Kidney epithelial cell (primary cell): ENCODE results near the gene OR13J1. TPM values are rescaled to one million over a fixed set of nuclear protein-coding genes. Genes with fewer than 3 reads are reported as not detected.
A peak's percentile ranks its signal among the peaks of the same experiment; 100 is the strongest.

Source experiments
- DNase-seq: peaks from one replicate; pipeline ENCODE4 v3.0.0-alpha.2; 2010; ENCODE audit warnings: low read depth
- H3K27me3 ChIP-seq: 2 replicates; pipeline ENCODE4 v1.6.0; 2011; ENCODE audit warnings: low read length; ENCODE audit not compliant: control insufficient read depth, insufficient read depth
- H3K36me3 ChIP-seq: 2 replicates; pipeline ENCODE4 v1.5.1; 2011; ENCODE audit warnings: low read length; ENCODE audit not compliant: control insufficient read depth, insufficient read depth
- H3K4me3 ChIP-seq: 2 replicates; pipeline ENCODE4 v1.5.1; 2011; ENCODE audit warnings: low read depth, mild to moderate bottlenecking, control low read depth, low read length
- total RNA-seq: library from RNA; depleted of rRNA; stranded (reverse); fragments of >200 nt; gene quantifications from 2 replicates; pipeline ENCODE4 v1.2.3, GENCODE V29; 2015
- TF ChIP-seq, protein P1 (sequence below): IDR thresholded peaks from 2 replicates; pipeline ENCODE4 v1.5.1; 2011; ENCODE audit warnings: mild to moderate bottlenecking, moderate library complexity, low read length, control low read depth, inconsistent platforms; ENCODE audit not compliant: insufficient read depth, poor library complexity, severe bottlenecking

The OR13J1 gene
- total RNA-seq, 1 donor from 2014 or later = not detected

GRCh38 chr9:35828716-35829083 lies 41.5 kb downstream of the OR13J1 start, which contains the start of gene FAM221B:
FAM221B (minus strand) TSS chr9:35828732; CDS start chr9:35826161, 2,571 bp downstream.
- DNase-seq = no peak
- Histone ChIP-seq H3K4me3 (peak within 1 kb of the TSS; percentile 54), H3K27me3 (no peaks in the 10 kb centered on the region), H3K36me3 (no peaks in the 10 kb centered on the region)
- TF ChIP-seq, protein P1, sequence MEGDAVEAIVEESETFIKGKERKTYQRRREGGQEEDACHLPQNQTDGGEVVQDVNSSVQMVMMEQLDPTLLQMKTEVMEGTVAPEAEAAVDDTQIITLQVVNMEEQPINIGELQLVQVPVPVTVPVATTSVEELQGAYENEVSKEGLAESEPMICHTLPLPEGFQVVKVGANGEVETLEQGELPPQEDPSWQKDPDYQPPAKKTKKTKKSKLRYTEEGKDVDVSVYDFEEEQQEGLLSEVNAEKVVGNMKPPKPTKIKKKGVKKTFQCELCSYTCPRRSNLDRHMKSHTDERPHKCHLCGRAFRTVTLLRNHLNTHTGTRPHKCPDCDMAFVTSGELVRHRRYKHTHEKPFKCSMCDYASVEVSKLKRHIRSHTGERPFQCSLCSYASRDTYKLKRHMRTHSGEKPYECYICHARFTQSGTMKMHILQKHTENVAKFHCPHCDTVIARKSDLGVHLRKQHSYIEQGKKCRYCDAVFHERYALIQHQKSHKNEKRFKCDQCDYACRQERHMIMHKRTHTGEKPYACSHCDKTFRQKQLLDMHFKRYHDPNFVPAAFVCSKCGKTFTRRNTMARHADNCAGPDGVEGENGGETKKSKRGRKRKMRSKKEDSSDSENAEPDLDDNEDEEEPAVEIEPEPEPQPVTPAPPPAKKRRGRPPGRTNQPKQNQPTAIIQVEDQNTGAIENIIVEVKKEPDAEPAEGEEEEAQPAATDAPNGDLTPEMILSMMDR = no peak

GRCh38 chr9:35827486-35827885 lies 42.7 kb downstream of the OR13J1 start:
- no peak for DNase-seq
- H3K27me3 ChIP-seq = no peaks in the 10 kb centered on the region
- TF ChIP-seq, protein P1 = no peak
- no peaks in the 10 kb centered on the region for H3K36me3 ChIP-seq
- no peak overlapping the region for H3K4me3 ChIP-seq

DNA sequence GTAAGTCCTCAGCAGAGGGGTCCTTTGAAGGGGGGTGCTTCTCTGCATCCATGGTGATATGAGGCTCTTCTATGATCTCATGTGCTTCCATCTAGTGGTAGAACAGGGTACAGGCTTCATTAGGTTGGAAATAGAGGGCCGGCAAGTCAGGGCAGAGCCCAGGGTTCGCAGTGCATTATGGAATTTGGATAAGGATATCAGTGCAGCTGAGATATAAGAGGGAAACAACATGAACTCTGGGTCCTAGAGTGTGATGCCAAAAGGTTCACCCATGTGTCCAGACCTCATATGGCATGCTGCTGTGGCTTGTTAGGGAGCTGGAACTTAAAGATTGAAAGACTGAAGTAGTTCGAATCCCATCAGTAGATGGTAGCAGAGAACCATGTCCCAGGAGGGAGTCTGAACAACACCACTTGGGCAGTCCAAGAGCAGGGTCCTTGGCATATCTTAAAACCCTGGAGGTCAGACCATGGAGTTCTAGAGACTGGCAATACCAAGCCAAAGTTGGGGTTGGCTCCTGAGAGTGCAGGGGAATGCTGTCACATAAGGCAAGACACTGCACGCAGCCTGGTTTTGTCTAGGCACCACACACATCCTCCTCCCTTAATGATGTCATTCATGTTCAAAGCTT lies 44.0 kb downstream of the OR13J1 start:
- no peak overlapping the region for H3K4me3 ChIP-seq
- no peaks in the 10 kb centered on the region for H3K36me3 ChIP-seq
- DNase-seq = no peak
- TF ChIP-seq, protein P1 = peak; percentile 77
- no peaks in the 10 kb centered on the region for H3K27me3 ChIP-seq

DNA sequence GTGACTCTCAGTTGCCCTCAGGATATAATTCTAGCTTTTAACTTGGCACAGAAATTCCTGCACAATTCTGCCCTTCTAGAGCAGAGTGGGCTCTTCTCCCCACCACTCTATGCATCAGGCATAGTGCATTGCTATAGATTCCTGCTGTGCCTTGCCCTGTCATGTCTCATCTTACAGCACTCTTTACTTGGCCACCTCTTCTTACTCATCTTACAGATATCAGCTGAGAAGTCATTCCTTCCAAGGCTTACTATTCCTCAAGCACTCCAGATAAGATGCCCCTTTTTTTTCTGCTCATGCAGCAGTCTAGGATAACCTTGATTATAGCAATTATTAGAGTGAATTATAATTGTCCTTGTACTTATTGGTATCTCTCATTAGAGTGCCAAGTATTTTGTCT lies 47.3 kb downstream of the OR13J1 start:
- no peaks in the 10 kb centered on the region for H3K36me3 ChIP-seq

DNA sequence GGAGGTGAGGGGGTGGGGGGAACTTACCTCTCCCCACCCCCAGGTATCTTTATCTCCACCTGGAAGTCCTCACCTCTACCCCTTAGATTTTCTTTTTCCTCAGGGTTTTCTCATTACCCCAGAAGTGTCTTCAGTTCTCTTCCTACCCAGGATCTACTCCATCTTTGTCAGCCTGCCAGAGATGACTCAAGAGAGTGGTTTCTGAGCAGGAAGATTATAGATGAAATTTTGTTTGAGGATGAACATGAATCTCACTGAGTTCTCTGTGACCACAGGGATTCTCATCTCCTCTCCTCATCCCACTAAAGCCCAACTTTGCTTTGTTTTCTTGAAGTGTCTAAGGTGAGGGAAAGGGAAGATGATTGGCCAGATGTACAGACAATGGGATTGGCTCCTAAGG lies 50.1 kb downstream of the OR13J1 start:
- H3K4me3 ChIP-seq = no peak overlapping the region

More for the DNA sequence above, 47.3 kb downstream of the OR13J1 start:
- DNase-seq = no peak
- TF ChIP-seq, protein P1 = no peak
- Histone ChIP-seq H3K4me3 (no peak overlapping the region), H3K27me3 (no peaks in the 10 kb centered on the region)

More for the DNA sequence above, 50.1 kb downstream of the OR13J1 start:
- H3K36me3 ChIP-seq = no peaks in the 10 kb centered on the region
- TF ChIP-seq, protein P1 = no peak
- DNase-seq = no peak
- no peaks in the 10 kb centered on the region for H3K27me3 ChIP-seq

Other genes with a start within 250 kb of the OR13J1 start
- gene SIT1, start 219.5 kb downstream of the OR13J1 start, total RNA-seq = not detected in 2 replicates
- 1,522 and 7,636 TPM in 2 replicates for gene RMRP, start 212.4 kb downstream of the OR13J1 start, total RNA-seq
- 14.0 and 21.1 TPM in 2 replicates for gene CCDC107, start 212.1 kb downstream of the OR13J1 start, total RNA-seq
- 0.62 and 1.2 TPM in 2 replicates for gene ARHGEF39, start 205.2 kb downstream of the OR13J1 start, total RNA-seq
- 0.04 and 0.27 TPM in 2 replicates for gene CA9, start 196.5 kb downstream of the OR13J1 start, total RNA-seq
- 68.9 and 77.1 TPM in 2 replicates for gene TPM2, start 180.5 kb downstream of the OR13J1 start, total RNA-seq
- gene TLN1, start 138.2 kb downstream of the OR13J1 start, total RNA-seq = 245 and 268 TPM in 2 replicates
- gene CREB3, start 137.7 kb downstream of the OR13J1 start, total RNA-seq = 73.9 and 87.5 TPM in 2 replicates
- gene GBA2, start 121.2 kb downstream of the OR13J1 start, total RNA-seq = 53.7 and 57.0 TPM in 2 replicates
- gene RGP1, start 121.1 kb downstream of the OR13J1 start, total RNA-seq = 21.5 and 24.4 TPM in 2 replicates
- gene MSMP, start 116.1 kb downstream of the OR13J1 start, total RNA-seq = not detected in 2 replicates
- 35.9 and 39.8 TPM in 2 replicates for gene NPR2, start 78.8 kb downstream of the OR13J1 start, total RNA-seq
- gene SPAG8, start 58.1 kb downstream of the OR13J1 start, total RNA-seq = not detected in 2 replicates
- gene HINT2, start 55.4 kb downstream of the OR13J1 start, total RNA-seq = 46.1 and 54.9 TPM in 2 replicates
- gene FAM221B, start 41.7 kb downstream of the OR13J1 start, total RNA-seq = not detected in 2 replicates
- gene TMEM8B, start 41.2 kb downstream of the OR13J1 start, total RNA-seq = 5.9 and 11.5 TPM in 2 replicates
- gene HRCT1, start 35.8 kb upstream of the OR13J1 start, total RNA-seq = 0.58 TPM in 1 of 2 replicates, not detected in the other
- not detected in 2 replicates for gene SPAAR, start 39.1 kb upstream of the OR13J1 start, total RNA-seq
- not detected in 2 replicates for gene OR2S2, start 87.8 kb upstream of the OR13J1 start, total RNA-seq
- gene RECK, start 166.5 kb upstream of the OR13J1 start, total RNA-seq = 4.0 and 4.8 TPM in 2 replicates